GM10847 (cell line): ENCODE measurements around the gene TESMIN.

ENCODE experiments used
- POLR2A ChIP-seq: IDR thresholded peaks from 2 replicates; pipeline ENCODE4 v1.6.1; 2011; ENCODE audit not compliant: insufficient read length; ENCODE audit errors: extremely low read depth

The TESMIN gene

GRCh38 chr11:68698993-68699392, 52.3 kb downstream of the TESMIN start:
- no peak for TF ChIP-seq POLR2A

- no peak for TF ChIP-seq POLR2A
Measured at GRCh38 chr11:68695531-68695930, 55.8 kb downstream of the TESMIN start.

GRCh38 chr11:68694431-68695297, 56.7 kb downstream of the TESMIN start:
- no peak for TF ChIP-seq POLR2A

GRCh38 chr11:68693484-68693882, 57.8 kb downstream of the TESMIN start:
- TF ChIP-seq POLR2A = no peak

- TF ChIP-seq POLR2A = no peak
Measured at GRCh38 chr11:68692871-68693483, 58.3 kb downstream of the TESMIN start.

- TF ChIP-seq POLR2A = no peak
Measured at GRCh38 chr11:68692115-68692514, 59.2 kb downstream of the TESMIN start.

GRCh38 chr11:68691402-68691784, 59.9 kb downstream of the TESMIN start:
- TF ChIP-seq POLR2A = no peak

GRCh38 chr11:68690671-68691401, 60.5 kb downstream of the TESMIN start:
- TF ChIP-seq POLR2A = no peak

GRCh38 chr11:68689737-68690625, 61.3 kb downstream of the TESMIN start:
- TF ChIP-seq POLR2A = no peak

- no peak for TF ChIP-seq POLR2A
Measured at GRCh38 chr11:68688881-68689280, 62.4 kb downstream of the TESMIN start.

- TF ChIP-seq POLR2A = no peak
Measured at GRCh38 chr11:68687986-68688385, 63.3 kb downstream of the TESMIN start.

GRCh38 chr11:68687311-68687710, 64.0 kb downstream of the TESMIN start:
- TF ChIP-seq POLR2A = no peak

- TF ChIP-seq POLR2A = no peak
Measured at GRCh38 chr11:68686486-68686885, 64.8 kb downstream of the TESMIN start.

GRCh38 chr11:68685656-68686380, 65.5 kb downstream of the TESMIN start:
- no peak for TF ChIP-seq POLR2A
